ENCODE measurements around the gene PTPRT. TPM values are rescaled to one million over a fixed set of nuclear protein-coding genes. Genes with fewer than 3 reads are reported as not detected.

Gene PTPRT
- total and polyA plus RNA-seq, 10 of the 15 experiments (the other 5 are each of a cell fraction or from before 2014, with no cell fraction given), result not detected

GRCh38 chr20:42923348-42923918, 266.3 kb downstream of the PTPRT start (continued):
- TF ChIP-seq CEBPZ (IDR thresholded peaks at IDR 0.05; ENCODE audit: low read depth, low read length), result no peak

GRCh38 chr20:42920776-42921175, 268.9 kb downstream of the PTPRT start:
- 50% methylated on average over 2 of the region's 2 CpGs for WGBS (ENCODE audit: insufficient coverage, insufficient replicate concordance, low lambda C conversion rate, missing lambda C conversion rate)
- ATAC-seq, result no peak
- no peaks in the 10 kb centered on the region for H3K27me3 ChIP-seq (replicated peaks in 1 of 2; ENCODE audit: control insufficient read depth in 2 of 2, insufficient read depth in 2 of 2, low read length in 1 of 2)
- H3K79me2 ChIP-seq (ENCODE audit: control insufficient read depth, insufficient read depth, low read length), result no peaks in the 10 kb centered on the region
- ChIA-PET SMC1A (ENCODE audit: uncharacterized antibody, unreplicated experiment) (no interaction called here), CTCF (no interaction called here), RAD21 (ENCODE audit: unreplicated experiment) (no interaction called here), POLR2A (no interaction called here)
- H3K27ac ChIP-seq (ENCODE audit: control insufficient read depth, insufficient read depth), result no peak overlapping the region
- H3K9me3 ChIP-seq (replicated peaks; ENCODE audit: control insufficient read depth, insufficient read depth, low read length), result no peaks in the 10 kb centered on the region
- intact Hi-C loops (cut with micrococcal nuclease; ENCODE audit: unreplicated experiment) (no loop called here), in situ Hi-C loops (cut with MboI) (no loop called here)
- H3K4me2 ChIP-seq (ENCODE audit: control insufficient read depth, insufficient read depth), result no peak overlapping the region
- no TSS peak for BruUV-seq (replicated peaks)
- no peak for DNase-seq (ENCODE audit: low read depth, low spot score)
- FAIRE-seq, result no peak
- no peak overlapping the region for H2AFZ ChIP-seq (ENCODE audit: control insufficient read depth, low read depth, low read length)
- no peaks in the 10 kb centered on the region for H4K20me1 ChIP-seq (ENCODE audit: control insufficient read depth, insufficient read depth)
- no peaks in the 10 kb centered on the region for H3K4me1 ChIP-seq (ENCODE audit: control insufficient read depth, insufficient read depth, low read length)
- no peak overlapping the region for H3K9ac ChIP-seq (ENCODE audit: control insufficient read depth, insufficient read depth, low read length)
- H3K4me3 ChIP-seq, result no peak overlapping the region
- H3K36me3 ChIP-seq (ENCODE audit: control insufficient read depth in 2 of 2, insufficient read depth in 2 of 2, low read length in 1 of 2), result no peaks in the 10 kb centered on the region
- TF ChIP-seq SIX5 (IDR thresholded peaks at IDR 0.05; ENCODE audit: low read depth, low read length, severe bottlenecking) (no peak), BCL11A (IDR thresholded peaks at IDR 0.05; ENCODE audit: low read depth, low read length) (no peak), SRF (IDR thresholded peaks at IDR 0.05; ENCODE audit: low read depth in 2 of 2, low read length in 2 of 2) (no peak), CEBPB (IDR thresholded peaks at IDR 0.05; ENCODE audit: borderline replicate concordance in 1 of 2, low read depth in 2 of 2, low read length in 2 of 2) (no peak), RAD51 (IDR thresholded peaks at IDR 0.05) (no peak), REST (IDR thresholded peaks at IDR 0.05; ENCODE audit: low read depth, low read length) (no peak), MAX (IDR thresholded peaks at IDR 0.05; ENCODE audit: low read depth, low read length) (no peak), CHD2 (IDR thresholded peaks at IDR 0.05; ENCODE audit: borderline replicate concordance, low read depth, low read length) (no peak), NR2C1 (IDR thresholded peaks at IDR 0.05) (no peak), TBL1XR1 (IDR thresholded peaks at IDR 0.05; ENCODE audit: low read depth, low read length) (no peak), WRNIP1 (IDR thresholded peaks at IDR 0.05; ENCODE audit: borderline replicate concordance, low read depth, low read length) (no peak), SMAD5 (IDR thresholded peaks at IDR 0.05; ENCODE audit: low read depth) (no peak), ATF7 (IDR thresholded peaks at IDR 0.05; ENCODE audit: low read depth) (no peak), STAT1 (conservative IDR thresholded peaks at IDR 0.05) (no peak), NFYA (IDR thresholded peaks at IDR 0.05; ENCODE audit: borderline replicate concordance, low read depth, low read length) (no peak), ZNF24 (IDR thresholded peaks at IDR 0.05) (no peak), MEF2B (IDR thresholded peaks at IDR 0.05; ENCODE audit: partially characterized antibody, poor library complexity, severe bottlenecking) (no peak)
